HEK293 (cell line): Measurements from ENCODE around the gene PRPF18.

Experiments used
- CTCF ChIA-PET: fragments of 350-600 bp; formaldehyde crosslinking; extraction: SDS; loops from one replicate; lab custom pipeline; 2021; ENCODE audit warnings: antibody characterized with exemption; lab: Yijun Ruan, JAX
- POLR2A ChIA-PET: fragments of 300-600 bp; formaldehyde crosslinking; extraction: SDS; loops from one replicate; lab custom pipeline; 2020; ENCODE audit warnings: antibody characterized with exemption, inconsistent platforms; lab: Yijun Ruan, JAX
- H3K27ac ChIP-seq: fragments of 200-500 bp; sonication (Bioruptor generic); 2 replicates; pipeline ENCODE4 v1.5.1; 2014; ENCODE audit warnings: low read depth, low read length, control low read depth, inconsistent platforms; ENCODE audit errors: extremely low read depth
- H3K36me3 ChIP-seq, 2 experiments: fragments of 200-500 bp in 1 of 2; sonication (Bioruptor generic) in 1 of 2; 1 replicate in 1 of 2; 2 replicates in 1 of 2; pipeline ENCODE4 v1.5.1; 2014 to 2017; ENCODE audit warnings: inconsistent platforms in 2 of 2, low read length in 2 of 2; ENCODE audit not compliant: control insufficient read depth in 2 of 2, insufficient read depth in 1 of 2
- H3K4me1 ChIP-seq: fragments of 200-500 bp; sonication (Bioruptor generic); 2 replicates; pipeline ENCODE4 v1.5.1; 2014; ENCODE audit warnings: mild to moderate bottlenecking, low read length, inconsistent platforms; ENCODE audit not compliant: control insufficient read depth, insufficient read depth
- H3K4me3 ChIP-seq: 2 replicates; pipeline ENCODE4 v1.5.1; 2011; ENCODE audit warnings: low read depth, mild to moderate bottlenecking, control low read depth, low read length, moderate library complexity
- H3K9me3 ChIP-seq: fragments of 200-500 bp; sonication (Bioruptor generic); 2 replicates; pipeline ENCODE4 v1.5.1; 2014; ENCODE audit warnings: low read depth, low read length, inconsistent platforms; ENCODE audit not compliant: control insufficient read depth, insufficient read depth
- KLF7 ChIP-seq: fragments of 450-650 bp; formaldehyde crosslinking; IDR thresholded peaks from 2 replicates; pipeline ENCODE4 v1.5.1; 2016; ENCODE audit warnings: missing biosample characterization, missing genetic modification characterization, borderline replicate concordance
- SETDB1 ChIP-seq: IDR thresholded peaks from one replicate; pipeline ENCODE4 v1.6.1; 2017; ENCODE audit warnings: mild to moderate bottlenecking, low read length, moderate library complexity, mixed read lengths; ENCODE audit not compliant: insufficient read length
- ZNF133 ChIP-seq: fragments of 450-650 bp; formaldehyde crosslinking; IDR thresholded peaks from 2 replicates; pipeline ENCODE4 v1.5.1; 2016; ENCODE audit warnings: missing biosample characterization, missing genetic modification characterization
- ZNF138 ChIP-seq: fragments of 450-650 bp; formaldehyde crosslinking; IDR thresholded peaks from 2 replicates; pipeline ENCODE4 v1.5.1; 2016; ENCODE audit warnings: missing biosample characterization, missing genetic modification characterization, borderline replicate concordance
- ZNF501 ChIP-seq: fragments of 450-650 bp; formaldehyde crosslinking; IDR thresholded peaks from 2 replicates; pipeline ENCODE4 v1.5.1; 2016; ENCODE audit warnings: missing biosample characterization, missing genetic modification characterization
- ZNF555 ChIP-seq: fragments of 450-650 bp; formaldehyde crosslinking; conservative IDR thresholded peaks from 2 replicates; pipeline ENCODE4 v1.5.1; 2017; ENCODE audit warnings: missing biosample characterization, mild to moderate bottlenecking, missing genetic modification characterization, inconsistent platforms
- ZNF558 ChIP-seq: fragments of 450-650 bp; formaldehyde crosslinking; IDR thresholded peaks from 2 replicates; pipeline ENCODE4 v1.5.1; 2016; ENCODE audit warnings: missing biosample characterization, missing genetic modification characterization
- ZNF626 ChIP-seq: fragments of 450-650 bp; sonication (Bioruptor Pico); formaldehyde crosslinking; IDR thresholded peaks from 2 replicates; pipeline ENCODE4 v1.5.1; 2018; ENCODE audit warnings: missing biosample characterization, missing genetic modification characterization, inconsistent platforms
- ZNF658 ChIP-seq: fragments of 450-650 bp; formaldehyde crosslinking; IDR thresholded peaks from 2 replicates; pipeline ENCODE4; 2016; ENCODE audit warnings: missing biosample characterization, missing genetic modification characterization
- TF ChIP-seq, protein P1 (sequence below): IDR thresholded peaks from 2 replicates; pipeline ENCODE4 v1.6.1; 2011; ENCODE audit warnings: mild to moderate bottlenecking, low read depth, low read length, borderline replicate concordance
- TF ChIP-seq, protein P2 (sequence below): fragments of 450-650 bp; formaldehyde crosslinking; IDR thresholded peaks from 2 replicates; pipeline ENCODE4 v1.5.1; 2016; ENCODE audit warnings: missing biosample characterization, missing genetic modification characterization
- TF ChIP-seq, protein P3 (sequence below): fragments of 450-650 bp; formaldehyde crosslinking; IDR thresholded peaks from 2 replicates; pipeline ENCODE4 v1.5.1; 2016; ENCODE audit warnings: missing biosample characterization, missing genetic modification characterization
- TF ChIP-seq, protein P4 (sequence below): fragments of 450-650 bp; formaldehyde crosslinking; IDR thresholded peaks from 2 replicates; pipeline ENCODE4 v1.5.1; 2017; ENCODE audit warnings: missing biosample characterization, missing genetic modification characterization

PRPF18 gene

DNA sequence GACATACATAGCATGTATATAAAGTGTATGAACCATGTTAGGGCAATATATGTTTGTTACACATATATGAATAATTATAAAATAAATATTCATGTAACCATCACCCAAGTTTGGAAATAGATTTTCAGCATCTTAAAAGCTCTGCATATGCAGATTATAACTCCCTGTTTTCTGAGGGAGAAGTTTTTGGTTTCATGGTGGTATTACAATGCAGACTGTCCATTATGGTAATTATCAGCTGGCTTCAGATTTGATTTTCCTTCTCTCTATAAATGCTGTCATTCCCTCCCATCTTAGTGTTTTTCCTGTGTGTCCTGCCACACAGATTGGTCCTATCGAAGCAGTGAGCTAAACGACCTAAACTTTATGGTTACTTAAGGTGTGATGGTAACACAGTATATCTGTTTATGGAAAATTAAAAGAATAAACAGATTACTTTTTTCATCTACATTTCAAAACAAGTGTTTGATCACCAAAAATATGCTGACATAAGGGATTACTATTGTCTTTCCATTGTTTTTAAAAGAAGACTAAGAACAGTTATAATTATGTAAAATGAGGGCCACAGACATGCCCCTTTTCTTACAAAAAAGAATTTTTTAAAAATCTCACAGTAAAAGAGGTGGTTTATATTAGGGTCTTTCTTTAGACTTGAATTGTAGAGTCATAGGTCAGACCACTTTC, 17.7 kb downstream of the PRPF18 start:
- H3K4me1 ChIP-seq = no peaks in the 10 kb centered on the region
- H3K36me3 ChIP-seq = peaks cover 26 to 46% of the 10 kb centered on the region in 2 experiments
- CTCF ChIA-PET = interaction anchor here (0.5 to 1.8 kb wide), 3 partner anchors 8 to 321 kb away, joined by 3 to 6 read pairs (median 4); no protein-coding TSS in a partner anchor
- H3K9me3 ChIP-seq = no peaks in the 10 kb centered on the region
- POLR2A ChIA-PET = no interaction called here
- H3K27ac ChIP-seq = no peak overlapping the region
- H3K4me3 ChIP-seq = no peak overlapping the region
- TF ChIP-seq, protein P1, sequence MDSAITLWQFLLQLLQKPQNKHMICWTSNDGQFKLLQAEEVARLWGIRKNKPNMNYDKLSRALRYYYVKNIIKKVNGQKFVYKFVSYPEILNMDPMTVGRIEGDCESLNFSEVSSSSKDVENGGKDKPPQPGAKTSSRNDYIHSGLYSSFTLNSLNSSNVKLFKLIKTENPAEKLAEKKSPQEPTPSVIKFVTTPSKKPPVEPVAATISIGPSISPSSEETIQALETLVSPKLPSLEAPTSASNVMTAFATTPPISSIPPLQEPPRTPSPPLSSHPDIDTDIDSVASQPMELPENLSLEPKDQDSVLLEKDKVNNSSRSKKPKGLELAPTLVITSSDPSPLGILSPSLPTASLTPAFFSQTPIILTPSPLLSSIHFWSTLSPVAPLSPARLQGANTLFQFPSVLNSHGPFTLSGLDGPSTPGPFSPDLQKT = no peak

DNA sequence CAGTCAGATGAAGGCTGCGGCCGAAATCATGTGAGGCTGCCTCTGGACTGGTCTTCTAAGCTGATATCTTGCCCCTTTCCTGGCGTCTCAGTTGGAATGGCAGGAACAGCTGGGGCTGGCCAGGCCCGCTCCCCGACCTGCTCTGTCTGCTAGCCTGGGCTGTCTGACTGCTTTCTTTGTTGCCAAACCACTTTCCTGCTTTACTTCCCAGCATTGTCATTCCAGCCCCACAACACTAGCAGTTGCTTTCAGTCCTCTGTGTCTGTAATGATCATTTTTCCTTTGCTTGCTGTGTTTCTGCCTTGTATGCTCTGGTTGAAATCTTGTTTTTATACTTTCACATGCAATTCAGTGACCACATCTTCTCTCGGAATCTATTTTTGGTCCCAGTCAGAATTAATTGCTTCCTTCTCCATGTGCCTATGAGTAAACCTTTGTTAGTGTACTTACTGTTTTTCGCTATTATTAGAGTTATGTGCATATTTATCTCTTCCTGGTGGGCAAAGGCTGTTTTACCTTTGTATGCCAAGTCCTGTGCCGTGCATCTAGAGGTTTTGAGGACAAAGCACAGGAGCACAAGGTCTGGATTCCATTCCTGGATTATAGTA, 21.6 kb downstream of the PRPF18 start:
- Histone ChIP-seq H3K4me3 (no peak overlapping the region), H3K4me1 (no peaks in the 10 kb centered on the region), H3K9me3 (no peaks in the 10 kb centered on the region), H3K27ac (no peak overlapping the region), H3K36me3 (peaks cover 27 to 58% of the 10 kb centered on the region in 2 experiments)
- no peak for TF ChIP-seq KLF7 (tag by site-specific recombination)
- TF ChIP-seq ZNF658 (tag by site-specific recombination) = no peak
- no peak for TF ChIP-seq SETDB1
- TF ChIP-seq ZNF138 (tag by site-specific recombination) = no peak
- no peak for TF ChIP-seq ZNF555 (tag by site-specific recombination)
- TF ChIP-seq ZNF501 (tag by site-specific recombination) = no peak
- TF ChIP-seq, protein P2, sequence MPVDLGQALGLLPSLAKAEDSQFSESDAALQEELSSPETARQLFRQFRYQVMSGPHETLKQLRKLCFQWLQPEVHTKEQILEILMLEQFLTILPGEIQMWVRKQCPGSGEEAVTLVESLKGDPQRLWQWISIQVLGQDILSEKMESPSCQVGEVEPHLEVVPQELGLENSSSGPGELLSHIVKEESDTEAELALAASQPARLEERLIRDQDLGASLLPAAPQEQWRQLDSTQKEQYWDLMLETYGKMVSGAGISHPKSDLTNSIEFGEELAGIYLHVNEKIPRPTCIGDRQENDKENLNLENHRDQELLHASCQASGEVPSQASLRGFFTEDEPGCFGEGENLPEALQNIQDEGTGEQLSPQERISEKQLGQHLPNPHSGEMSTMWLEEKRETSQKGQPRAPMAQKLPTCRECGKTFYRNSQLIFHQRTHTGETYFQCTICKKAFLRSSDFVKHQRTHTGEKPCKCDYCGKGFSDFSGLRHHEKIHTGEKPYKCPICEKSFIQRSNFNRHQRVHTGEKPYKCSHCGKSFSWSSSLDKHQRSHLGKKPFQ (tag by site-specific recombination) = no peak
- TF ChIP-seq ZNF133 (tag by site-specific recombination) = no peak
- TF ChIP-seq ZNF558 = no peak
- ChIA-PET POLR2A (no interaction called here), CTCF (interaction anchor here (1.2 kb wide), 1 partner anchor 22 kb away, joined by 3 read pairs; the partner anchor contains the start of gene PRPF18)

DNA sequence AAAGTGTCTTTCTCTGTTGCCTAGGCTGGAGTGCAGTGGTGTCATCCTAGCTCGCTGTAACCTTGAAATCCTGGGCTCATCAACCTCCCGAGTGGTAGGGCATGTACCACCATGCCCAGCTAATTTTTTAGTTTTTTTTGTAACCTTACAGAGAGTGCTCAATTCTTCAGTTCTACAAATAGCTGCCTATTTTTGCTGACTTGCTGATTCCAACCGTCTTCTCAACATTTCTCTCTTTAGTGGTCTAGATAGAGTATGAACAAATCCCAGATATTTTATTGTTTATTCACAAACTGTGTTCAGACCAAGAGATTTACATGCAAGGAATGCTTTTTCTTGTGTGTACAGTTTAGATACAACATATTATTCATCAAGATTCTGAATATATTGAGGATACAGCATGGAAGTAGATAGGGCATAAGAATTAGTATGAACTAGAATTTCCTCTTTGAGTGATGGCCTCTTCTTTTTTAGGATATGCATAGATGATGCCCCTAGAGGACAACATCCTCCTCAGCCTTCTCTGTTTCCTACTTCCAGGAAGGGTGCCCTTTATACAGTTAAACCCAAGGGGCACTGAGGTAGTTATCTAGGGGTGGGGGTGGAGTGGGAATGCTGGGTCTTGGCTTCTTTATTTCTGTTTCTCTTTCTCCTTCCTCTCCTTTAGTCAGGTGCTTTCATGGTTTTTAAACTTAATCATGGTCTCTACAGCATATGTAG, 26.0 kb downstream of the PRPF18 start:
- Histone ChIP-seq H3K4me3 (no peak overlapping the region), H3K36me3 (peaks cover 19 to 58% of the 10 kb centered on the region in 2 experiments)
- POLR2A ChIA-PET = interaction anchor here (0.7 kb wide), 1 partner anchor 26 kb away, joined by 3 read pairs; the partner anchor contains the start of gene PRPF18

More for the DNA sequence above, 26.0 kb downstream of the PRPF18 start:
- CTCF ChIA-PET = interaction anchor here (0.6 to 2.2 kb wide), 16 partner anchors 8 to 399 kb away, joined by 3 to 11 read pairs (median 4); no protein-coding TSS in a partner anchor
- Histone ChIP-seq H3K4me1 (no peaks in the 10 kb centered on the region), H3K9me3 (no peaks in the 10 kb centered on the region), H3K27ac (no peak overlapping the region)
- TF ChIP-seq, protein P3, sequence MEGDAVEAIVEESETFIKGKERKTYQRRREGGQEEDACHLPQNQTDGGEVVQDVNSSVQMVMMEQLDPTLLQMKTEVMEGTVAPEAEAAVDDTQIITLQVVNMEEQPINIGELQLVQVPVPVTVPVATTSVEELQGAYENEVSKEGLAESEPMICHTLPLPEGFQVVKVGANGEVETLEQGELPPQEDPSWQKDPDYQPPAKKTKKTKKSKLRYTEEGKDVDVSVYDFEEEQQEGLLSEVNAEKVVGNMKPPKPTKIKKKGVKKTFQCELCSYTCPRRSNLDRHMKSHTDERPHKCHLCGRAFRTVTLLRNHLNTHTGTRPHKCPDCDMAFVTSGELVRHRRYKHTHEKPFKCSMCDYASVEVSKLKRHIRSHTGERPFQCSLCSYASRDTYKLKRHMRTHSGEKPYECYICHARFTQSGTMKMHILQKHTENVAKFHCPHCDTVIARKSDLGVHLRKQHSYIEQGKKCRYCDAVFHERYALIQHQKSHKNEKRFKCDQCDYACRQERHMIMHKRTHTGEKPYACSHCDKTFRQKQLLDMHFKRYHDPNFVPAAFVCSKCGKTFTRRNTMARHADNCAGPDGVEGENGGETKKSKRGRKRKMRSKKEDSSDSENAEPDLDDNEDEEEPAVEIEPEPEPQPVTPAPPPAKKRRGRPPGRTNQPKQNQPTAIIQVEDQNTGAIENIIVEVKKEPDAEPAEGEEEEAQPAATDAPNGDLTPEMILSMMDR (tag by site-specific recombination) = 0 out of 2 replicates have a peak, but pooled peaks have one; percentile 7
- TF ChIP-seq, protein P4, sequence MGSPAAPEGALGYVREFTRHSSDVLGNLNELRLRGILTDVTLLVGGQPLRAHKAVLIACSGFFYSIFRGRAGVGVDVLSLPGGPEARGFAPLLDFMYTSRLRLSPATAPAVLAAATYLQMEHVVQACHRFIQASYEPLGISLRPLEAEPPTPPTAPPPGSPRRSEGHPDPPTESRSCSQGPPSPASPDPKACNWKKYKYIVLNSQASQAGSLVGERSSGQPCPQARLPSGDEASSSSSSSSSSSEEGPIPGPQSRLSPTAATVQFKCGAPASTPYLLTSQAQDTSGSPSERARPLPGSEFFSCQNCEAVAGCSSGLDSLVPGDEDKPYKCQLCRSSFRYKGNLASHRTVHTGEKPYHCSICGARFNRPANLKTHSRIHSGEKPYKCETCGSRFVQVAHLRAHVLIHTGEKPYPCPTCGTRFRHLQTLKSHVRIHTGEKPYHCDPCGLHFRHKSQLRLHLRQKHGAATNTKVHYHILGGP (tag by site-specific recombination) = no peak
- no peak for TF ChIP-seq ZNF626 (tag by site-specific recombination)
